ENCODE measurements around the gene NCAN.

DNA sequence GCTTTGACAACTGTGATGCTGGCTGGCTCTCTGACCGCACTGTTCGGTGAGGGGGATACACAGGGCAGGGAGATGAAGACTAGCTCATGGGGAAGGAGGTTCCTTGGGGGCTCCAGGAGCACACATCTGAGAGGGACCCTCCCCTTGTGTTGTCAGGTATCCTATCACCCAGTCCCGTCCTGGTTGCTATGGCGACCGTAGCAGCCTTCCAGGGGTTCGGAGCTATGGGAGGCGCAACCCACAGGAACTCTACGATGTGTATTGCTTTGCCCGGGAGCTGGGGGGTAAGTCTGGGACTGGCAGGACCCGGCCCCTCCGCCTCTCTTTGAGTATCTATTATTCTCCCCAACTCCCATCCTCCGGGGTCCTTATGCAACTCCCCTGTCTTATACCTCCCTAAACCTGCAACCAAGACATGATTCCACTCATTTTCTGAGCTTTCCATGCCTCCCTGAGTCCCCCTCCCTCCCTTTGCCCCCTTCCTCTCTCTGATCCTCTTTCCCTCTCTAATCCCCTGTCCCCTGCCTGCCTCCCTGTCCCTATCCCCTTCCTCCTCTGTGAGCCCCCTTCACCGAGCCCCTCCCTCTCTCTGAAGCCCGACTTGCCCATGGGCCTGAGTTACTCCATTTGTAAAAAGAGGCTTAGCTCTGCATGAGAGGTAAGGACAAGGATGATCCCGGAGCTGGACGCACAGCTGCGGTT lies 12.5 kb downstream of the NCAN start:
- TF ChIP-seq, protein P1, sequence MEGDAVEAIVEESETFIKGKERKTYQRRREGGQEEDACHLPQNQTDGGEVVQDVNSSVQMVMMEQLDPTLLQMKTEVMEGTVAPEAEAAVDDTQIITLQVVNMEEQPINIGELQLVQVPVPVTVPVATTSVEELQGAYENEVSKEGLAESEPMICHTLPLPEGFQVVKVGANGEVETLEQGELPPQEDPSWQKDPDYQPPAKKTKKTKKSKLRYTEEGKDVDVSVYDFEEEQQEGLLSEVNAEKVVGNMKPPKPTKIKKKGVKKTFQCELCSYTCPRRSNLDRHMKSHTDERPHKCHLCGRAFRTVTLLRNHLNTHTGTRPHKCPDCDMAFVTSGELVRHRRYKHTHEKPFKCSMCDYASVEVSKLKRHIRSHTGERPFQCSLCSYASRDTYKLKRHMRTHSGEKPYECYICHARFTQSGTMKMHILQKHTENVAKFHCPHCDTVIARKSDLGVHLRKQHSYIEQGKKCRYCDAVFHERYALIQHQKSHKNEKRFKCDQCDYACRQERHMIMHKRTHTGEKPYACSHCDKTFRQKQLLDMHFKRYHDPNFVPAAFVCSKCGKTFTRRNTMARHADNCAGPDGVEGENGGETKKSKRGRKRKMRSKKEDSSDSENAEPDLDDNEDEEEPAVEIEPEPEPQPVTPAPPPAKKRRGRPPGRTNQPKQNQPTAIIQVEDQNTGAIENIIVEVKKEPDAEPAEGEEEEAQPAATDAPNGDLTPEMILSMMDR (IDR thresholded peaks at IDR 0.05), result no peak
- no peak for TF ChIP-seq POLR2A (IDR thresholded peaks at IDR 0.05)
